HCT116 (cell line): ENCODE data around the gene CWC15. TPM values are rescaled to one million over a fixed set of nuclear protein-coding genes. Genes with fewer than 3 reads are reported as not detected.

Experiments
- ATAC-seq: fragments of 200-7000 bp; cut with Tn5 transposase; 2 replicates; pipeline ENCODE4 v1.9.1; 2020; ENCODE audit warnings: mild to moderate bottlenecking, moderate library complexity
- BruUV-seq: library from RNA; stranded (reverse); fragments of 400-500 nt; replicated peaks from 2 replicates; lab custom pipeline; 2021; lab: Mats Ljungman, UMichigan
- CTCF ChIA-PET: fragments of 300-600 bp; sonication (Branson Sonifier 250); formaldehyde crosslinking; loops from one replicate; lab custom pipeline; 2021; ENCODE audit warnings: antibody characterized with exemption; lab: Charles Lee
- POLR2A ChIA-PET: fragments of 300-600, 350-600 bp; sonication (Branson Sonifier 250); formaldehyde crosslinking; loops from one replicate; lab custom pipeline; 2021; ENCODE audit warnings: antibody characterized with exemption; lab: Charles Lee
- RAD21 ChIA-PET, 2 experiments: fragments of 300-600 bp; sonication (Branson Sonifier 250); formaldehyde crosslinking; loops; one replicate each; lab custom pipeline; 2023; ENCODE audit warnings: low total read pairs in 2 of 2; ENCODE audit not compliant: uncharacterized antibody in 2 of 2, unreplicated experiment in 2 of 2, low non-redundant PET in 1 of 2; lab: Charles Lee
- DNase-seq: peaks from one replicate; pipeline ENCODE4 v3.0.0-alpha.2; 2010; ENCODE audit warnings: low read depth, low spot score
- H2AFZ ChIP-seq: fragments of 200-600 bp; shearing (Covaris generic), sonication (generic); 2 replicates; pipeline ENCODE4 v1.6.1; 2017; ENCODE audit warnings: low read depth, mixed run types, mixed read lengths, antibody characterized with exemption, low read length; ENCODE audit not compliant: poor library complexity, severe bottlenecking
- H3K27ac ChIP-seq: 2 replicates; pipeline ENCODE4 v1.5.1; 2012; ENCODE audit warnings: low read depth, low read length
- H3K27me3 ChIP-seq: fragments of 200-600 bp; sonication (generic); 2 replicates; pipeline ENCODE4 v1.6.1; 2016; ENCODE audit warnings: mixed run types, low read length, mixed read lengths; ENCODE audit not compliant: insufficient read depth
- H3K36me3 ChIP-seq, 2 experiments: fragments of 200-500 bp in 1 of 2; fragments of 200-600 bp in 1 of 2; sonication (Bioruptor generic) in 1 of 2; sonication (generic) in 1 of 2; 2 replicates each; pipeline versions ENCODE4 v1.5.1 to v1.6.1; 2014 to 2016; ENCODE audit warnings: low read length in 2 of 2, inconsistent platforms in 1 of 2, mixed read lengths in 1 of 2, mixed run types in 1 of 2; ENCODE audit not compliant: insufficient read depth in 2 of 2, control insufficient read depth in 1 of 2
- H3K4me1 ChIP-seq, 2 experiments: fragments of 200-600 bp in 1 of 2; sonication (generic) in 1 of 2; 2 replicates each; pipeline versions ENCODE4 v1.5.1 to v1.6.1; 2012 to 2017; ENCODE audit warnings: low read length in 2 of 2, inconsistent platforms in 1 of 2, mild to moderate bottlenecking in 1 of 2, mixed read lengths in 1 of 2, mixed run types in 1 of 2, moderate library complexity in 1 of 2; ENCODE audit not compliant: insufficient read depth in 2 of 2, control insufficient read depth in 1 of 2
- H3K4me2 ChIP-seq: fragments of 200-600 bp; sonication (generic); 2 replicates; pipeline ENCODE4 v1.6.1; 2017; ENCODE audit warnings: mixed run types, low read length, mixed read lengths
- H3K4me3 ChIP-seq, 2 experiments: fragments of 200-600 bp in 1 of 2; sonication (generic) in 1 of 2; replicated peaks in 1 of 2; 2 replicates each; pipeline ENCODE4 v1.5.1; 2011 to 2016; ENCODE audit warnings: low read length in 2 of 2, control low read depth in 1 of 2, low read depth in 1 of 2, mild to moderate bottlenecking in 1 of 2, mixed read lengths in 1 of 2, mixed run types in 1 of 2
- H3K79me2 ChIP-seq: fragments of 200-600 bp; sonication (generic); 2 replicates; pipeline ENCODE4 v1.6.1; 2017; ENCODE audit warnings: mild to moderate bottlenecking, mixed run types, low read length, moderate library complexity, mixed read lengths; ENCODE audit not compliant: insufficient read depth
- H3K9ac ChIP-seq: fragments of 200-600 bp; sonication (generic); 2 replicates; pipeline ENCODE4 v1.6.1; 2016; ENCODE audit warnings: low read length, mixed read lengths
- H3K9me2 ChIP-seq: fragments of 200-600 bp; sonication (generic), shearing (Covaris generic); 2 replicates; pipeline ENCODE4 v1.6.1; 2017; ENCODE audit warnings: mixed run types, mild to moderate bottlenecking, moderate library complexity; ENCODE audit not compliant: insufficient read depth
- H3K9me3 ChIP-seq, 2 experiments: fragments of 200-500 bp in 1 of 2; fragments of 200-600 bp in 1 of 2; sonication (Bioruptor generic) in 1 of 2; sonication (generic) in 1 of 2; 2 replicates each; pipeline ENCODE4 v1.6.1; 2014 to 2017; ENCODE audit warnings: low read length in 2 of 2, mixed read lengths in 2 of 2, inconsistent platforms in 1 of 2, low read depth in 1 of 2, mild to moderate bottlenecking in 1 of 2, mixed run types in 1 of 2, moderate library complexity in 1 of 2; ENCODE audit not compliant: control insufficient read depth in 1 of 2, insufficient read depth in 1 of 2
- H4K20me1 ChIP-seq: fragments of 200-600 bp; sonication (generic), shearing (Covaris generic); 2 replicates; pipeline ENCODE4 v1.6.1; 2017; ENCODE audit warnings: mixed run types, mild to moderate bottlenecking, moderate library complexity; ENCODE audit not compliant: insufficient read depth
- EGR1 ChIP-seq: IDR thresholded peaks from 2 replicates; pipeline ENCODE4 v1.6.1; 2012; ENCODE audit warnings: low read depth
- FOSL1 ChIP-seq: IDR thresholded peaks from 2 replicates; pipeline ENCODE4 v1.6.1; 2012; ENCODE audit warnings: low read depth
- JUND ChIP-seq: IDR thresholded peaks from 2 replicates; pipeline ENCODE4 v1.6.1; 2012
- POLR2A ChIP-seq: IDR thresholded peaks from 2 replicates; pipeline ENCODE4 v1.7.0; 2011; ENCODE audit warnings: borderline replicate concordance; ENCODE audit not compliant: insufficient read depth, insufficient read length; ENCODE audit errors: extremely low read depth
- REST ChIP-seq: IDR thresholded peaks from 2 replicates; pipeline ENCODE4 v1.6.1; 2012; ENCODE audit warnings: low read depth
- TCF7L2 ChIP-seq: IDR thresholded peaks from 2 replicates; pipeline ENCODE4 v1.7.0; 2011; ENCODE audit warnings: borderline replicate concordance, inconsistent platforms; ENCODE audit not compliant: insufficient read depth, insufficient read length; ENCODE audit errors: extremely low read depth
- YY1 ChIP-seq: IDR thresholded peaks from 2 replicates; pipeline ENCODE4 v1.6.1; 2011; ENCODE audit warnings: low read length, low read depth, moderate library complexity, mild to moderate bottlenecking; ENCODE audit not compliant: insufficient replicate concordance; ENCODE audit errors: extremely low read depth
- ZBTB33 ChIP-seq: IDR thresholded peaks from 2 replicates; pipeline ENCODE4 v1.6.1; 2011; ENCODE audit warnings: mild to moderate bottlenecking, low read length, moderate library complexity; ENCODE audit not compliant: insufficient replicate concordance; ENCODE audit errors: extremely low read depth
- intact Hi-C: fragments of 100-400 bp; cut with micrococcal nuclease; formaldehyde crosslinking; loops from 2 replicates; pipeline ENCODE4 v1.10.0; 2022
- total RNA-seq: library from RNA; stranded (reverse); gene quantifications from one replicate; pipeline ENCODE4 v1.2.1, GENCODE V29; 2021; ENCODE audit not compliant: unreplicated experiment

CWC15 gene
- total RNA-seq, 1 experiment from 2014 or later: 47.6 TPM

GRCh38 chr11:94934846-94935245 is 38.5 kb downstream of the CWC15 start (continued):
- no peak for TF ChIP-seq ZBTB33
- TF ChIP-seq YY1: no peak
- TF ChIP-seq TCF7L2: no peak
- no peak for TF ChIP-seq REST
- no peak for TF ChIP-seq JUND
- TF ChIP-seq FOSL1: no peak
- TF ChIP-seq EGR1: no peak

GRCh38 chr11:94934362-94934761 is 39.0 kb downstream of the CWC15 start:
- Histone ChIP-seq H3K36me3 (no peaks in the 10 kb centered on the region), H3K4me2 (no peak overlapping the region), H3K9ac (no peak overlapping the region), H3K4me1 (no peaks in the 10 kb centered on the region), H4K20me1 (no peaks in the 10 kb centered on the region), H3K27ac (no peak overlapping the region), H3K79me2 (no peaks in the 10 kb centered on the region), H3K9me3 (no peaks in the 10 kb centered on the region), H3K4me3 (no peak overlapping the region), H3K9me2 (no peaks in the 10 kb centered on the region), H3K27me3 (no peaks in the 10 kb centered on the region), H2AFZ (no peak overlapping the region)
- ChIA-PET CTCF (no interaction called here), RAD21 (no interaction called here), POLR2A (no interaction called here)
- TF ChIP-seq REST (no peak), POLR2A (no peak)
- intact Hi-C loops: no loop called here
- no TSS peak for BruUV-seq
- ATAC-seq (no peak; the same call in 1 of the 2 replicates), DNase-seq (no peak)
